GM12875 (cell line): ENCODE results near the gene CLEC4G.

Experiments
- H3K4me3 ChIP-seq: one replicate; pipeline ENCODE4 v1.5.1; 2011; ENCODE audit warnings: low read depth, low read length, control low read depth
- TF ChIP-seq, protein P1 (sequence below): IDR thresholded peaks from 2 replicates; pipeline ENCODE4 v1.5.1; 2011; ENCODE audit warnings: low read depth, mild to moderate bottlenecking, control low read depth, inconsistent platforms, low read length, moderate library complexity, borderline replicate concordance; ENCODE audit not compliant: insufficient read depth

CLEC4G gene

DNA sequence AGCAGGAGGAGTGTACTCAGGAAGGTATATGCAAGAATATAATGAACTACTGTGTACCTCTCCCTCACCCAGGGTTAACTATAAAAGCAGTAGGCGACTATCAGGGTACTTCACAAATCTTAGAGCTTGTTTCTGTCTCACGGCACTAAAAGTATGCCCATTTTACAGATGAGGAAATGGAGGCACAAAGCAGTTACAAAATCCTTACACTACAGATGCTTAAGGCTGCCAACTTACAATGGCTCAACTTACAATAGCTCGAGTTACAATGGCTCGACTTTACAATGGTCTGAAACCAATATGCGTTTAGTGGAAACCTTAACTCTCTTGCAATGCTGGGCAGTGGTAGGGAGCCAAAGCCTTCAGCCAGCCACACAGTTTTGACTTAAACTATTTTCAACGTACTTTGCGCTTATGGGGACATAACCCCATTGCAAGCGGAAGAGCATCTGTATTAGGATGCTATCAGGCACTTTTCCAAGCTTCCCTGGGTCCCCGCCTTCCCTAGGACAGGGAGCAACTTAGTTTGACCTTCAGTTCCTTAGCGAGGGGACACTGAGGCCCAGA lies 34.1 kb downstream of the CLEC4G start:
- H3K4me3 ChIP-seq = peak overlapping the region; percentile 73
- TF ChIP-seq, protein P1, sequence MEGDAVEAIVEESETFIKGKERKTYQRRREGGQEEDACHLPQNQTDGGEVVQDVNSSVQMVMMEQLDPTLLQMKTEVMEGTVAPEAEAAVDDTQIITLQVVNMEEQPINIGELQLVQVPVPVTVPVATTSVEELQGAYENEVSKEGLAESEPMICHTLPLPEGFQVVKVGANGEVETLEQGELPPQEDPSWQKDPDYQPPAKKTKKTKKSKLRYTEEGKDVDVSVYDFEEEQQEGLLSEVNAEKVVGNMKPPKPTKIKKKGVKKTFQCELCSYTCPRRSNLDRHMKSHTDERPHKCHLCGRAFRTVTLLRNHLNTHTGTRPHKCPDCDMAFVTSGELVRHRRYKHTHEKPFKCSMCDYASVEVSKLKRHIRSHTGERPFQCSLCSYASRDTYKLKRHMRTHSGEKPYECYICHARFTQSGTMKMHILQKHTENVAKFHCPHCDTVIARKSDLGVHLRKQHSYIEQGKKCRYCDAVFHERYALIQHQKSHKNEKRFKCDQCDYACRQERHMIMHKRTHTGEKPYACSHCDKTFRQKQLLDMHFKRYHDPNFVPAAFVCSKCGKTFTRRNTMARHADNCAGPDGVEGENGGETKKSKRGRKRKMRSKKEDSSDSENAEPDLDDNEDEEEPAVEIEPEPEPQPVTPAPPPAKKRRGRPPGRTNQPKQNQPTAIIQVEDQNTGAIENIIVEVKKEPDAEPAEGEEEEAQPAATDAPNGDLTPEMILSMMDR = no peak

GRCh38 chr19:7694499-7694898 lies 37.4 kb downstream of the CLEC4G start:
- TF ChIP-seq, protein P1 = no peak
- no peak overlapping the region for H3K4me3 ChIP-seq

GRCh38 chr19:7692417-7693088 lies 39.4 kb downstream of the CLEC4G start:
- H3K4me3 ChIP-seq = no peak overlapping the region
- TF ChIP-seq, protein P1 = no peak

GRCh38 chr19:7691497-7691896 lies 40.4 kb downstream of the CLEC4G start:
- H3K4me3 ChIP-seq = no peak overlapping the region
- TF ChIP-seq, protein P1 = no peak

- TF ChIP-seq, protein P1 = no peak
- no peak overlapping the region for H3K4me3 ChIP-seq
Measured at GRCh38 chr19:7690779-7691258, 41.1 kb downstream of the CLEC4G start.

DNA sequence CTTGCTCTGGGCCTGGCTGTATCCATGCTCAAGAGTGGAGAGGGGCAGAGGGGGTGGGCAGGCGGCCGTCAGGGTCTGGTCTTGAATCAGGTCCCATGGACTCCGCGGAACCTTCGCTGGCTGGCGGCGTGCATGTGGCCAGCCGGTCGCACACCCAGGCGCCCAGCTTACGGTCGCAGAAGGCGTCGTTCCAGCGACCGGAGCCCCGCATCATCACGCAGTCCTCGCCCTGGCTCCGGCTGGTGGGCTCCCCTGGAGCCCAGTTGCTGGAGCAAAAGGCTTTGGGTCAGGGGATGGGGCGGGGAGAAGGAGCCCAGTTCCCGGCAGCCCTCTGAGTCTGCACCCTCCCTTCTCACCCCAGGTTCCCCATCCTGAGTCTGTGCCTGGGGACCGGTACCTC lies 42.7 kb downstream of the CLEC4G start:
- TF ChIP-seq, protein P1 = no peak
- H3K4me3 ChIP-seq = no peak overlapping the region

DNA sequence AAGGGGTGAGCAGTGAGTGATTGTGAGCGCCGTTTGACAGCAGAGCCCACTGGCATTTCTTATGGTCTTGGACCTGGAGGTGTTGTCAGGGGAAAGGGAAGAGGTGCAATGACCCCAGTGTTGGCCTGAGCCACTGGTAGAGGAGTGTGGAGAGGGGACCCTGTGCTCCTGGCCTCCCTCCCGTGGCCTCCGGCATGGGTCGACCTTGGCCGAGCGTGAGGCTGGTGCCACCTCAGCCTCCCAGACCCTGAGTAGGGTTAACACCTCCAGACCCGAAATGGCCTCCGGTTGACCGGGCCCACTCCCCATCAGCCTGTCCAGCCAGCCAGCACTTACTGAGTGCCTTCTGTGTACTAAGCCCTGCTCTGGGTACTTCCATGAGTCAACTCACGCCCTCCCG lies 44.7 kb downstream of the CLEC4G start:
- H3K4me3 ChIP-seq = no peak overlapping the region
- TF ChIP-seq, protein P1 = no peak
